ENCODE results near the gene ACYP2. TPM values are rescaled to one million over a fixed set of nuclear protein-coding genes. Genes with fewer than 3 reads are reported as not detected.

Gene ACYP2
- total RNA-seq, 1 donor from 2014 or later, result 76.7 TPM

GRCh38 chr2:54074606-54075341 is 40.6 kb upstream of the ACYP2 start:
- no peak for TF ChIP-seq CTCF (IDR thresholded peaks at IDR 0.05; ENCODE audit: borderline replicate concordance)
- no peaks in the 10 kb centered on the region for H3K36me3 ChIP-seq
- peak overlapping the region; percentile 48 for H3K27ac ChIP-seq (replicated peaks)
- no peak for DNase-seq
- no peaks in the 10 kb centered on the region for H3K27me3 ChIP-seq (ENCODE audit: low read depth)
- H3K9me3 ChIP-seq (replicated peaks), result no peaks in the 10 kb centered on the region
- H3K4me3 ChIP-seq, result no peak overlapping the region
- intact Hi-C loops (cut with micrococcal nuclease), result no loop called here
- H3K4me1 ChIP-seq, result peaks cover 25% of the 10 kb centered on the region

- TF ChIP-seq CTCF (IDR thresholded peaks at IDR 0.05; ENCODE audit: borderline replicate concordance), result no peak
These were observed 38.8 kb upstream of the ACYP2 start for GRCh38 chr2:54076586-54076985.

GRCh38 chr2:54077088-54077900 is 38.1 kb upstream of the ACYP2 start:
- Histone ChIP-seq H3K27me3 (ENCODE audit: low read depth) (no peaks in the 10 kb centered on the region), H3K27ac (replicated peaks) (no peak overlapping the region), H3K4me1 (peaks cover 25% of the 10 kb centered on the region), H3K4me3 (no peak overlapping the region), H3K9me3 (replicated peaks) (no peaks in the 10 kb centered on the region), H3K36me3 (peaks cover 3% of the 10 kb centered on the region)
- no peak for TF ChIP-seq CTCF (IDR thresholded peaks at IDR 0.05; ENCODE audit: borderline replicate concordance)
- no peak for DNase-seq
- intact Hi-C loops (cut with micrococcal nuclease), result no loop called here

More at GRCh38 chr2:54076586-54076985, 38.8 kb upstream of the ACYP2 start:
- no peaks in the 10 kb centered on the region for H3K27me3 ChIP-seq (ENCODE audit: low read depth)
- peaks cover 25% of the 10 kb centered on the region for H3K4me1 ChIP-seq
- no peak overlapping the region for H3K4me3 ChIP-seq
- DNase-seq, result no peak
- intact Hi-C loops (cut with micrococcal nuclease), result no loop called here
- no peak overlapping the region for H3K27ac ChIP-seq (replicated peaks)
- no peaks in the 10 kb centered on the region for H3K9me3 ChIP-seq (replicated peaks)
- peaks cover 3% of the 10 kb centered on the region for H3K36me3 ChIP-seq

- Histone ChIP-seq H3K4me1 (peaks cover 25% of the 10 kb centered on the region), H3K27ac (replicated peaks) (no peak overlapping the region), H3K4me3 (no peak overlapping the region), H3K9me3 (replicated peaks) (no peaks in the 10 kb centered on the region), H3K36me3 (peaks cover 3% of the 10 kb centered on the region), H3K27me3 (ENCODE audit: low read depth) (no peaks in the 10 kb centered on the region)
- no peak for DNase-seq
- TF ChIP-seq CTCF (IDR thresholded peaks at IDR 0.05; ENCODE audit: borderline replicate concordance), result no peak
- intact Hi-C loops (cut with micrococcal nuclease), result no loop called here
These were observed 36.1 kb upstream of the ACYP2 start for GRCh38 chr2:54079331-54079730.

GRCh38 chr2:54081574-54081973 is 33.8 kb upstream of the ACYP2 start:
- TF ChIP-seq CTCF (IDR thresholded peaks at IDR 0.05; ENCODE audit: borderline replicate concordance), result no peak
- Histone ChIP-seq H3K36me3 (peaks cover 3% of the 10 kb centered on the region), H3K27me3 (ENCODE audit: low read depth) (no peaks in the 10 kb centered on the region), H3K9me3 (replicated peaks) (no peaks in the 10 kb centered on the region), H3K27ac (replicated peaks) (no peak overlapping the region), H3K4me1 (peaks cover 9% of the 10 kb centered on the region), H3K4me3 (no peak overlapping the region)
- no peak for DNase-seq
- intact Hi-C loops (cut with micrococcal nuclease), result no loop called here
